ENCODE data around the gene BCAS4.

The BCAS4 gene

DNA sequence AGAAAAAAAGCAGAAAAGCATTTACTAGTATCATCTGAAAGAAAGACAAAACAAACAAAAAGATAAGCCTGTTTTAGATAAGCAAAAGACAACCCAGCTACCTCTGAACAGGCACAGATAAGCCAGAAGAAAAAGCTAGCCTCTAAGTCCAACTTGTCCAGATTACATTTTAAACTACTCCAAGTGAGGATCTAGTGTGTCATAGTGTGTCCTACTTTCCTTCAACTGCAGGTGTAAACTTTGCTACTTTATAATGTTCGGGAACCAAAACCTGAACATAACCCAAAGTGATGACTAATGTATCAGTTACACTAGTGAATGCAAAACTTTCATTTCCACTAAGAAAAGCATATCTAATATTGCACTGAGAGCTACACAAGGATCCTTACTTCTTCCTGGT, 116.9 kb downstream of the BCAS4 start:
- DNase-seq (ENCODE audit: low read depth): no peak

DNA sequence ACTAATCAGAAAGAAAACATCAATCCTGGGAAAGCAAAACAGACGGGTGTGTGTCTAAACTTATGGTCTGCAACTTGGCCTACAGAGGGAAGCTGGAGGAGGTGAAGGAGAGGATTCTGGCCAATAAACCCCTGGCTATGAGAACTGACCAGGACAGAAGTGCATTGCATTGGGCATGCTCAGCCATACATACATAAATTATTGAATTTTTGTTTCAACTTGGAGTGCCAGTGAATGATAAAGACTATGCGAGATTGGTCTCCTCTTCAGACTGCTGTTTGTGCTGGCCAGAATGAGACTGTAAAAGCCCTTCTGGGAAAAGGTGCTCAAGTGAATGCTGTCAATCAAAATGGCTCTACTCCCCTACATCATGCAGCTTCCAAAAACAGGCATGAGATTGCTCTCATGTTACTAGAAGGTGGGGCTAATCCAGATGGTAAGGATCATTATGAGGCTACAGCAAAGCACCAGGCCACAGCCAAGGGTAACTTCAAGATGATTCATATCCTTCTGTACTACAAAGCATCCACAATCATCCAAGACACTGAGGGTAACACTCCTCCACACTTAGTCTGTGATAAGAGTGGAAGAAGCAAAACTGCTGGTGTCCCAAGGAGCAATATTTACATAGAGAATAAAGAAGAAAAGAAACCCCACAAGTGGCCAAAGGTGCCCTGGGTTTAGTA, 119.0 kb downstream of the BCAS4 start:
- DNase-seq (ENCODE audit: low read depth): peak; percentile 43

DNA sequence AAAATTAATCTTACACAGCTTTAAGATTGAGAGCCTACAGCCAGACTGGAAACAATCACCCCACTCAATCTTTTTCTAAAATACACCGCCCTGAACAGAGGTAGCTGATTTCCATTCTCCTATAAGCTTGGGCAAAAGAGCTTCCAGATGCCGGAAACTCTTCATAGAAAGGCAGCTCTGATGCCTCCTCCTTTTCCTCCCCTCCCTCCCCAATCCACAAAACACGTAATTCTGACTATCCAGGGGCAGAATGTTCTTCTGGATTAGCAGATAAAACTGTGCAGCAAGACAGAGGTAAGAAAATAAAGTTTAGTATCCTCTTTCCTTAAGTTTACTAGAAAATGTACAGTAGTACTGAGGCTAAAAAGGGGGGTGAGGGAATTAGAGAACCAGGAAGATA, 120.6 kb downstream of the BCAS4 start:
- peak; percentile 31 for DNase-seq (ENCODE audit: low read depth)

DNA sequence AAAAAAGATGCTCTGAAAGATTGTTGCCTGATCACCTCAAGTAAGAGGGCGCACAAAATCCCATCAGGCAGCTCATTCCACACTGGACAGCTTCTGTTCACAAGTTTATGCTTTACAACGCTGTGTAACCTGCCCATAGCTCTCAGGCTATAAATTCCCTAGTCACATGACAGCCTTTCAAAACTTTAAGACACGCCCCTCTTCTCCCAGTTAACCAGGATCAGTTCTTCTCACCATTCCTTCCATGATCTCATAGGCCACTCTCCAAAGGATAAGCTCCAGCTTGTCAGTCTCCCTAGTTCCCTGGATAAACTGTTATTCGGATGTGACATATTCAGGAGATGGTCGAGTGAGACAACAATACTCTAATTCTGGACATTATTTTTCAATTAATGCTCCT, 121.4 kb downstream of the BCAS4 start:
- DNase-seq (ENCODE audit: low read depth): peak; percentile 29

DNA sequence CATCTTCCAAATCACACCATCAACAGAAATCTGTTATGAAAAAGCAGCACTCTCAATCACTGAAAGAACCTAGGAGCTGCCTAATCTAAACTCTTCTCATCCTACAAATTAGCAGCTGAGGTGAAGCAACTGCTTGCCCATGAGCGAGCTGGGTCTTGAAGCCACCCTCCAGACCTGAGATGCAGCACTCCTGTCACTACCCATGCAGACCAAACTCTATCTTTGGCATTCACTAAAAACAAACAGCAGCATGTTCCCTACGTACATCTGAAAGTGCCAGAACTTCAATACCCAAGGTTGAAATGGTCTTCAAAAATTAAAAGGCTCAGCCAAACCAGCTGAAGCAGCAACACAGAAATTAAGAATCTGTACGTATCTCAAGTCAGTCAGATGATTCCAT, 122.1 kb downstream of the BCAS4 start:
- no peak for DNase-seq (ENCODE audit: low read depth)

DNA sequence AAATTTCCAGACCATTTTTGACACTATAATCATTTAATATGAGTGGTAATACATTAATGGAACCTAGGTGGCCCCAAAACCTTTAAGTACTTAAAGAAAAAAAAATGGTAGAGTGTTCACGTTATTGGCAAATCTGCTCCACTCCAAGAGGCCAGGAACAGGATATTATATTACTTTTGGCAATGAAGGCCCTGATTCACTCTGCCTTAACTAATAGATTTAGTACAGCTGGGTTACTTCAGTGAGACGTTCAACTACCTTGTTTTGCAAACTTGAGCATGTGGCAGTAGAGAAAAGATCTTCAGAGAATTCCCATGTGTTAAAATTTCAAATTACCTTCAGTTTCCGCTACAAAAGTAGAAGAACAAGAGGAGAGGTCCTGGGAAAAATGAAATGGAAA, 123.5 kb downstream of the BCAS4 start:
- DNase-seq (ENCODE audit: low read depth): peak; percentile 49

DNA sequence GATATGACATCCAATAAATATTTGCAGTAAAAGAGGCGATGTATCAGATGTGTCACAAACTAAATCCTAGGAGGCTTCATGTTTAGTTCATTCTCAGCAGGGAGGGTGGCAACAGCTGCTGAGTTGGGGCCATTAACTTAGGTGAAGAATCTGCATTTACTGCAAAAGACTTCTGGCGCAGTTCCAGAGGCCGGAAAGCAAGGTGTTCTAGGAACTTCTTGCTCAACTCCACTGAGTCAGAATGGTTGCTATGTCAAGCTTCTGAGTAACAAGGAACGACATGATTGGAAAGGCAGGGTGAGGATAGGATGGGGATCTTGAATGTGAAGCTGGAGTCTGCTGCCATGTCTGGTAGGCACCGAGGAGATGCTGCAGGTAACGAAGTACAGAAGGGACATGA, 124.7 kb downstream of the BCAS4 start:
- no peak for DNase-seq (ENCODE audit: low read depth)

DNA sequence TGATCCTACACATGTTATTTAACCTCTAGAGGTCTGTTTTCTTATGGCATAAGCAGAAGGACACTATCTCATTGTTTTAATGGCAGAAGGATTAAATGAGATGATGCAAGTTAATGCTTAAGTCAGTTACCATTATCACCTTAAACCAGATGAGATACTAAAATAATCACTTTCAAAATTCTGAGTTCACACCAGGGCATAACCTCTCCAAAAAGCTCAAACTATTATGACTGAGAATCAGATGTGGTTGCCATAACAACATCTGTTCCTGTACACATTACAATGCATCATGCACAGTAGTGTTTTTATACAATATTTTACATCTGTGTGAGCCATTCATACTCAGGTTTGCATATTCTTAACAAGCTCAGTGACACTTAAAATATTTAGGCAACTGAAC, 126.1 kb downstream of the BCAS4 start:
- peak; percentile 27 for DNase-seq (ENCODE audit: low read depth)

DNA sequence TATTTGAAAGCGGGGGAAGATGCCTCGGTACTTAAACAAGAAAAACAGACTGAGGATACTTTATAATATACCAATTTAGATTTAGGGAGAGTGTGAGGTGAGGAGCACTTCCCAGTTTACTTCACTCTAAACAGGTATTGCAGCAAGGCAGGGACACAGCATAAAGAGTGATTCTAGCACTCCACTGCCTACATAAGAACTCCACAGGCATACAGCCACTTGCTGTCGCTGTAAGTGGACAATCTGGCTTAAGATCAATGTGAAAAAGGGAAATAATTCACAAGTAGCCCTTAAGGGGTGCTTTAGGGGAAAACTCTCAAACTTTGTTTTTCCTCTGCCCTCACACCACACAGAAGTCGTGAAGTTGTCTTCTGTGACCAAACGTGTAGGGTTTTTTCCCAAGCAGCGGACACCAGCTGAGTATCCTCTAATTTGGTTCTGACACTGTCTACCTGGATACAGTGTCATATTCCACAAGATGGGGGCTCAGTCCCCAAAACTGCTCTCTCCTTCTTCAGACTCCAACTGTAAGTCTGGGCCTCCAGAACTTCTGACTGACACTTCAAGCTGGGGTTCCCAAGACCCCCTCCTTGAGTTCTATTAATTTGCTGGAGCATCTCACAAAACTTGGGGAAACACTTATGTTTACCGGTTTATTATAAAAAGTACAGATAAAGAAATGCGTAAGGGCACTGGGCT, 127.1 kb downstream of the BCAS4 start:
- no peak for DNase-seq (ENCODE audit: low read depth)

DNA sequence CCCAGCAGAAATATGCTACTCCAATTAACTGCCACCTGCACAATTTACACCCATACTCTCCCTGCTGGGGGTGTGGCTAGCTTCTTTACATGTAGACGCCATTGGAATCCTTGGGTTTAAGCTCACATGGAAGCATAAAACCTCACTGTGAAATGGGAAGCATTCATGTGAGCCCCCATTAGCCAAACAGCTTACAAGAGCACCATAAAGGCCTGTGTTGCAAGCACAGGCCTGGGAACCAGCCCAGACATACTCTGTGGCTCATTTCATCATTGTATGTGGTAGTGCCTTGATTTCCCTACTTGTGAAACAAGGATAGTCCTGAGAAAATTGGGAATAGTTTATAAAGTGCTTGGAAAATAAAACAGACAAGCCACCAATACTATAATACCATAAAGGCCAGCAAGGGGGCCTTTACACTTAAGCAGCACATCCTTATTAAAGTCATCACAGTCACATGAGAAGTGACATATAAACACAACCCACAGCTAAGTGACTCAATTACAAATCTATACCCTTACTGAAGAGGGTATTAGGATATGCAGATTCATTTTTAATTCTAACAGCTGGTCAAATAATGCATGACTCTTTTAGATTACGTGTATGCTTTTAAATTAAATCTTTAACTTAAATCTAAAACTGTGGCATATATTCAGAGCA, 129.5 kb downstream of the BCAS4 start:
- no peak for DNase-seq (ENCODE audit: low read depth)

DNA sequence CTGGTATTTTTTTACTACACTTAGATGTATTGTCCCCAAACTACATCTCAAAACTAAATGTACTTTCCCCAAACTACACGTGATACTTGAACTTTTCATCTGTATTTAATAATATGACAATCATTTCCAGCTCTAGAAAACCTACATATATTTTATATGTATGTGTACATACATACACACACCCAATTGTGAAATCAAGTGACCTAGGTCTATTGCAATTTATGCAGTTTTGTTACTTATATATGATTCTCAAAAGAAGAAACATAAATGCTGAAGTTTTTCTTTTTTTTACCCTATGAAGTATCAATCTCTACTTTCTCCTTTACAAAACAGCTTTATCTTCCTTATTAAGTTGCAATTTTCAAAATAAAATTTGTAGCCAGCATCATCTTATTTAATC, 131.7 kb downstream of the BCAS4 start:
- DNase-seq (ENCODE audit: low read depth): no peak
